ENCODE results near the gene AUTS2. TPM values are rescaled to one million over a fixed set of nuclear protein-coding genes. Genes with fewer than 3 reads are reported as not detected.

AUTS2 gene
- total and polyA plus RNA-seq, 2 experiments from 2014 or later = 32.0 to 91.0 TPM

GRCh38 chr7:70016044-70016770 lies 417.9 kb downstream of the AUTS2 start:
- Histone ChIP-seq H3K79me2 (replicated peaks; ENCODE audit: insufficient read depth) (no peaks in the 10 kb centered on the region), H4K20me1 (replicated peaks; ENCODE audit: insufficient read depth) (no peaks in the 10 kb centered on the region), H3F3A (replicated peaks; ENCODE audit: low read depth) (no peaks in the 10 kb centered on the region), H2AFZ (no peak overlapping the region), H3K9me2 (ENCODE audit: insufficient read depth) (no peaks in the 10 kb centered on the region), H3K27me3 (ENCODE audit: insufficient read depth) (no peaks in the 10 kb centered on the region), H3K4me3 (no peak overlapping the region), H3K36me3 (ENCODE audit: insufficient read depth) (no peaks in the 10 kb centered on the region), H3K4me2 (no peak overlapping the region), H3K4me1 (ENCODE audit: insufficient read depth) (peaks cover 28% of the 10 kb centered on the region), H3K27ac (ENCODE audit: low read depth) (no peak overlapping the region)
- Mint-ChIP-seq H3K9me3 (no peaks in the 10 kb centered on the region), H3K4me3 (no peak overlapping the region), H3K27ac (no peak overlapping the region), H3K27me3 (ENCODE audit: insufficient read depth, low read depth, poor library complexity) (peaks cover under 1% of the 10 kb centered on the region), H3K4me1 (peaks cover 32% of the 10 kb centered on the region), H3K36me3 (ENCODE audit: low read depth) (no peaks in the 10 kb centered on the region)
- TF ChIP-seq POLR2AphosphoS5 (IDR thresholded peaks at IDR 0.05; ENCODE audit: low read depth) = no peak
- TF ChIP-seq REST (IDR thresholded peaks at IDR 0.05; ENCODE audit: unreplicated experiment) = no peak
- no peak for TF ChIP-seq EZH2 (IDR thresholded peaks at IDR 0.05; ENCODE audit: low read depth, unreplicated experiment)
- TF ChIP-seq CTCF (conservative IDR thresholded peaks at IDR 0.05; ENCODE audit: low read depth in 2 of 2) = no peak
- no peak for TF ChIP-seq ZNF462 (CRISPR knock-in tag; IDR thresholded peaks at IDR 0.05)
- no peak for TF ChIP-seq NANOG (IDR thresholded peaks at IDR 0.05; ENCODE audit: borderline replicate concordance)
- no peak for TF ChIP-seq EZH2phosphoT487 (IDR thresholded peaks at IDR 0.05; ENCODE audit: unreplicated experiment)
- TF ChIP-seq ZNF114 (CRISPR knock-in tag; IDR thresholded peaks at IDR 0.05) = no peak
- no peak for TF ChIP-seq JUNB (IDR thresholded peaks at IDR 0.05; ENCODE audit: unreplicated experiment)
- TF ChIP-seq ZNF331 (CRISPR knock-in tag; IDR thresholded peaks at IDR 0.05; ENCODE audit: low read depth) = no peak
- no peak for TF ChIP-seq CREB1 (CRISPR knock-in tag; IDR thresholded peaks at IDR 0.05; ENCODE audit: low read depth)
- DNase-seq (ENCODE audit: low spot score) (no peak), ATAC-seq (no peak)

Measured in GM23338 (cell line).